Caco-2 (cell line): ENCODE data around the gene USP24. TPM values are rescaled to one million over a fixed set of nuclear protein-coding genes. Genes with fewer than 3 reads are reported as not detected.

Experiments used
- BruUV-seq: library from RNA; stranded (reverse); fragments of 400-500 nt; replicated peaks from 2 replicates; lab custom pipeline; 2021; lab: Mats Ljungman, UMichigan
- CTCF ChIA-PET: fragments of 300-600 bp; sonication (Branson Sonifier 250); formaldehyde crosslinking; loops from one replicate; lab custom pipeline; 2022; ENCODE audit warnings: antibody characterized with exemption; lab: Charles Lee
- POLR2A ChIA-PET: fragments of 300-600 bp; sonication (Branson Sonifier 250); formaldehyde crosslinking; loops from one replicate; lab custom pipeline; 2022; ENCODE audit warnings: antibody characterized with exemption; lab: Charles Lee
- DNase-seq, 2 experiments: peaks; one replicate each; pipeline versions ENCODE4 v3.0.0 to v3.0.0-alpha.2; 2020 to 2022
- H3K27me3 ChIP-seq: replicated peaks from 2 replicates; pipeline ENCODE4 v1.6.0; 2011; ENCODE audit warnings: low read length; ENCODE audit not compliant: control insufficient read depth, insufficient read depth
- H3K36me3 ChIP-seq: 2 replicates; pipeline ENCODE4 v1.5.1; 2011; ENCODE audit warnings: low read length; ENCODE audit not compliant: control insufficient read depth, insufficient read depth
- H3K4me1 ChIP-seq: fragments of 250-450 bp; sonication (Bioruptor Pico); 2 replicates; pipeline ENCODE4 v1.5.1; 2020; ENCODE audit warnings: mild to moderate bottlenecking
- H3K4me3 ChIP-seq: 2 replicates; pipeline ENCODE4 v1.5.1; 2011; ENCODE audit warnings: low read depth, mild to moderate bottlenecking, control low read depth, low read length
- H3K9me3 ChIP-seq: fragments of 250-450 bp; sonication (Bioruptor Pico); 2 replicates; pipeline ENCODE4 v1.5.1; 2020; ENCODE audit warnings: mild to moderate bottlenecking, moderate library complexity
- H3K27ac Mint-ChIP-seq: one replicate; pipeline ENCODE4 v1.8.0; 2022; ENCODE audit warnings: mixed read lengths; ENCODE audit not compliant: unreplicated experiment
- H3K27me3 Mint-ChIP-seq: one replicate; pipeline ENCODE4 v1.8.0; 2022; ENCODE audit warnings: mixed read lengths; ENCODE audit not compliant: insufficient read depth, unreplicated experiment
- H3K36me3 Mint-ChIP-seq: one replicate; pipeline ENCODE4 v1.8.0; 2022; ENCODE audit warnings: mild to moderate bottlenecking, mixed read lengths; ENCODE audit not compliant: insufficient read depth, unreplicated experiment
- H3K4me1 Mint-ChIP-seq: one replicate; pipeline ENCODE4 v1.8.0; 2022; ENCODE audit warnings: low read depth, mixed read lengths; ENCODE audit not compliant: unreplicated experiment
- H3K4me3 Mint-ChIP-seq: one replicate; pipeline ENCODE4 v1.8.0; 2022; ENCODE audit warnings: mild to moderate bottlenecking, moderate library complexity, mixed read lengths; ENCODE audit not compliant: unreplicated experiment
- H3K9me3 Mint-ChIP-seq: one replicate; pipeline ENCODE4 v1.8.0; 2022; ENCODE audit warnings: mixed read lengths; ENCODE audit not compliant: unreplicated experiment
- CTCF ChIP-seq, 2 experiments: fragments of 200-600 bp in 1 of 2; IDR thresholded peaks; 1 replicate in 1 of 2; 2 replicates in 1 of 2; pipeline versions ENCODE4 v1.5.1 to v1.8.0; 2011 to 2022; ENCODE audit warnings: antibody characterized with exemption in 1 of 2, control low read depth in 1 of 2, inconsistent platforms in 1 of 2, low read depth in 1 of 2, low read length in 1 of 2, mild to moderate bottlenecking in 1 of 2, moderate library complexity in 1 of 2; ENCODE audit not compliant: insufficient read depth in 1 of 2, severe bottlenecking in 1 of 2, unreplicated experiment in 1 of 2
- intact Hi-C: fragments of 100-400 bp; cut with micrococcal nuclease; formaldehyde crosslinking; loops from one replicate; pipeline ENCODE4 v1.10.0; 2022; ENCODE audit not compliant: unreplicated experiment
- total RNA-seq: library from RNA; stranded (reverse); gene quantifications from 2 replicates; pipeline ENCODE4 v1.2.3, GENCODE V29; 2022

USP24 gene
- total RNA-seq, 1 experiment from 2014 or later: 34.7 TPM

DNA sequence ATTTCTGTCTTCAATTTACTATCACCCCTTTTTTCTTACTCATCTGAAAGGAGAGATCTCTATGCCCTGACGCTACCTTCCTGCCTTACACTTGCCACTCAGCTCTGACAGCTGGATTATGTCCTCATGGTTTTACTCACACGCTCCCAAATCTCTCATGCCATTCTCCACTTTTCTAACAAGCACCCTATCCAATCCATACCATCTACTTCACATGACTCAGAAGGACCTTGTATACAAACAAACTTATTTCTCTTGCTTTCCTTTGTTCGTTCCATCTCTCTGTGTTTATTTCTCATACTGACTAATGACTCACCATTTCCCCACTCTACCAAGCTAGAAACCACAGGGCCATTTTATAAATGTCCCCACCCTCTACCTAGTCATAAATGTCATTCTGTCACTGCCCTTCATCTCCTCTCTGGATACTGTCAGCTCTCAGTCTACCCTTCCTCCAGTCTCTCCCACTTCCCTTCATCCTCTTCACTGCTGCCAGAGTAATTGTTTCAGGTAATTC is 87.3 kb downstream of the USP24 start:
- ChIA-PET POLR2A (no interaction called here), CTCF (interaction anchor here (0.7 kb wide), 1 partner anchor 118 kb away, joined by 5 read pairs; no protein-coding TSS in a partner anchor)
- H3K4me3 Mint-ChIP-seq: no peak overlapping the region
- peaks cover 10% of the 10 kb centered on the region for H3K4me1 Mint-ChIP-seq
- H3K27me3 ChIP-seq: no peaks in the 10 kb centered on the region
- DNase-seq: no peak
- no peak overlapping the region for H3K27ac Mint-ChIP-seq
- peaks cover 38% of the 10 kb centered on the region for H3K36me3 Mint-ChIP-seq
- no peaks in the 10 kb centered on the region for H3K9me3 Mint-ChIP-seq
- no peak overlapping the region for H3K4me3 ChIP-seq
- no peaks in the 10 kb centered on the region for H3K9me3 ChIP-seq
- intact Hi-C loops: no loop called here
- TF ChIP-seq CTCF (IDR thresholded peaks at IDR 0.05; ENCODE audit: insufficient read depth in 1 of 2, low read depth in 1 of 2, low read length in 1 of 2, severe bottlenecking in 1 of 2, unreplicated experiment in 1 of 2): no peak
- H3K4me1 ChIP-seq: peaks cover 5% of the 10 kb centered on the region; the same call in 1 of the 2 replicates
- no peaks in the 10 kb centered on the region for H3K27me3 Mint-ChIP-seq
- peaks cover 1% of the 10 kb centered on the region for H3K36me3 ChIP-seq
- no TSS peak for BruUV-seq

GRCh38 chr1:55124470-55124869 is 90.7 kb downstream of the USP24 start:
- CTCF ChIA-PET: no interaction called here

GRCh38 chr1:55120538-55120937 is 94.6 kb downstream of the USP24 start:
- Histone ChIP-seq H3K4me3 (no peak overlapping the region), H3K9me3 (no peaks in the 10 kb centered on the region), H3K4me1 (no peaks in the 10 kb centered on the region), H3K27me3 (no peaks in the 10 kb centered on the region), H3K36me3 (peaks cover 1% of the 10 kb centered on the region)
- no peak for TF ChIP-seq CTCF (IDR thresholded peaks at IDR 0.05; ENCODE audit: insufficient read depth in 1 of 2, low read depth in 1 of 2, low read length in 1 of 2, severe bottlenecking in 1 of 2, unreplicated experiment in 1 of 2)
- ChIA-PET POLR2A (no interaction called here), CTCF (no interaction called here)
- Mint-ChIP-seq H3K9me3 (no peaks in the 10 kb centered on the region), H3K4me3 (no peak overlapping the region), H3K27me3 (no peaks in the 10 kb centered on the region), H3K27ac (no peak overlapping the region), H3K36me3 (peaks cover 64% of the 10 kb centered on the region), H3K4me1 (no peaks in the 10 kb centered on the region)
- no peak for DNase-seq
- no TSS peak for BruUV-seq
- intact Hi-C loops: no loop called here

More at GRCh38 chr1:55124470-55124869, 90.7 kb downstream of the USP24 start:
- DNase-seq: no peak
- TF ChIP-seq CTCF (IDR thresholded peaks at IDR 0.05; ENCODE audit: insufficient read depth in 1 of 2, low read depth in 1 of 2, low read length in 1 of 2, severe bottlenecking in 1 of 2, unreplicated experiment in 1 of 2): no peak
- peaks cover 1% of the 10 kb centered on the region for H3K36me3 ChIP-seq
- H3K9me3 ChIP-seq: no peaks in the 10 kb centered on the region
- intact Hi-C loops: no loop called here
- no peaks in the 10 kb centered on the region for H3K27me3 ChIP-seq
- H3K4me3 Mint-ChIP-seq: no peak overlapping the region
- BruUV-seq: no TSS peak
- H3K4me1 Mint-ChIP-seq: peaks cover 10% of the 10 kb centered on the region
- H3K27me3 Mint-ChIP-seq: no peaks in the 10 kb centered on the region
- POLR2A ChIA-PET: no interaction called here
- peaks cover 50% of the 10 kb centered on the region for H3K36me3 Mint-ChIP-seq
- no peaks in the 10 kb centered on the region for H3K9me3 Mint-ChIP-seq
- H3K4me1 ChIP-seq: peaks cover 5% of the 10 kb centered on the region; the same call in 1 of the 2 replicates
- no peak overlapping the region for H3K27ac Mint-ChIP-seq
- H3K4me3 ChIP-seq: no peak overlapping the region
